Fibroblast of skin of left biceps (primary cell): ENCODE results near the gene CHST11.

ENCODE experiments used
- DNase-seq, 2 experiments: peaks; one replicate each; pipeline ENCODE4 v3.0.0-alpha.2; 2013; ENCODE audit warnings: low read depth in 2 of 2

CHST11 gene

GRCh38 chr12:104480826-104481440 lies 24.2 kb downstream of the CHST11 start:
- DNase-seq, result no peak

DNA sequence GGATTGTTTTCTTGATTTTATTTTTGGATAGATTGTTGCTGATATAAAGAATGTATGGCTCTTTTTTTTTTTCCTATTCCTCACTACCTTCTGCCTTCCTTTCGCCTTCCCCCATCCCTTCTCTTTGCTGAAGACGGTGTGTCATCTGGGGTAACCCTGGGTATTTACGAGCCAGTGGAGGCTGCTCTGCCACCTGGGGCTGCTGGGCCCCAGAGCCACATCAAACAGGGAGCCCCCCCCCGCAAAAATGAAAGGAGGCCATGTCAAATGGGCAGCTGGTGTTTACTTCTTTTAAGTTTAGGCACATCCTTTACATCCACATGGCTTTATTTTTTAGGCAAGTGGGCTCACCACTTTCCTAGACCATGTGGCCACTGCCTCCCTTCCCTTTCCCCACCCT lies 25.4 kb downstream of the CHST11 start:
- no peak for DNase-seq

GRCh38 chr12:104482748-104483147 lies 26.0 kb downstream of the CHST11 start:
- DNase-seq, result no peak

- no peak for DNase-seq
Observed at GRCh38 chr12:104484079-104484478, 27.3 kb downstream of the CHST11 start.

DNA sequence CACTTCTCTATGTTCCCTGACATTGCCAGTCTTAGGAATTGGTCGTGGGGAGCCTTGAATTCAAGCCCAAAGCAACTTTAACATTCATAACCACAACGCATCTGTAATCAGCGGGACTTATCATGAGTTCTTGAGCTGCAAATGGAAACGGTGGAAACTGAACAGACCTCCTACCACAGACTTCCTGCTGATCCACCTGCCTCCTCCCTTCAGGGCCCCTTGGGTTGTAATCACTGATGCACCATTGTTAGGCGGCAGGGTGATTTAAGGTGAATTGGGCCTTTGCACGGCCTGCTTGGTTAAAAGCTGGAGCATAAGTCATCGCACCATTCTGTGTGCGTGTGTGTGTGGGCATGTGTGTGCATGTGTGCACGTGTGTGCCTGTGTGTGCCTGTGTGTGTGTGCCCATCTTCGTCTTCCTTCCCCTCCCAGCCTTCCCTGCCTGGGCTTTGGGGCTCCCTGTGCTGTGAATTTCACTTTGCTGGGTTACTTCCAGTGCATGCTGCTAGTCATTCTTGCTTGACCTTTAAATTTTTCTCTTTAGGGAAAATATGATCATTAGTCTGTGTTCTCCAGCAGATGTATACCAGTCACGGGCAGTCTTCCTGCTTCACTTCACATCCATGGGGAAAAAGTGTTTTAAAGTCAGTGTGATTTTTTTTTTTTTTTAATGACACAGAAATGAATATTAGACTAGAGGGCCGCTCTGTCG lies 29.1 kb downstream of the CHST11 start:
- DNase-seq, result no peak

DNA sequence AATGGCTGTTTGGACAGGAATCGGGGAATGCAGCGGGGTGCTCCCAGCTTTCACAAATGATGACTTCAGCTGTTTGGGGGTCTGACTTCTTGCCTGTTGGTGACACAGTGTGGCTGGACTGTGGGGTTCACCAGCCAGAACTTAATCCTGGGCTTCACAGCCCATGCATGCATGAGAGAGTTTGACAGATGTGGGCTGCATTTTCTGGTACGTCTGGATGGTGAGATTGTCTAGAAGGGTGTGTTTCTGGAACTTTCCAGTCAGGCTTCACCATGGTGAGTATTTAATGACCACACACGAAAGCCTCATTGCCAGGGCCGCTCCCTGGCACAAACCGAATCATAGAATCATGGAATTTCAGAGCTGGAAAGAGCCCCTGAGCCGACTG lies 29.6 kb downstream of the CHST11 start:
- no peak for DNase-seq

DNA sequence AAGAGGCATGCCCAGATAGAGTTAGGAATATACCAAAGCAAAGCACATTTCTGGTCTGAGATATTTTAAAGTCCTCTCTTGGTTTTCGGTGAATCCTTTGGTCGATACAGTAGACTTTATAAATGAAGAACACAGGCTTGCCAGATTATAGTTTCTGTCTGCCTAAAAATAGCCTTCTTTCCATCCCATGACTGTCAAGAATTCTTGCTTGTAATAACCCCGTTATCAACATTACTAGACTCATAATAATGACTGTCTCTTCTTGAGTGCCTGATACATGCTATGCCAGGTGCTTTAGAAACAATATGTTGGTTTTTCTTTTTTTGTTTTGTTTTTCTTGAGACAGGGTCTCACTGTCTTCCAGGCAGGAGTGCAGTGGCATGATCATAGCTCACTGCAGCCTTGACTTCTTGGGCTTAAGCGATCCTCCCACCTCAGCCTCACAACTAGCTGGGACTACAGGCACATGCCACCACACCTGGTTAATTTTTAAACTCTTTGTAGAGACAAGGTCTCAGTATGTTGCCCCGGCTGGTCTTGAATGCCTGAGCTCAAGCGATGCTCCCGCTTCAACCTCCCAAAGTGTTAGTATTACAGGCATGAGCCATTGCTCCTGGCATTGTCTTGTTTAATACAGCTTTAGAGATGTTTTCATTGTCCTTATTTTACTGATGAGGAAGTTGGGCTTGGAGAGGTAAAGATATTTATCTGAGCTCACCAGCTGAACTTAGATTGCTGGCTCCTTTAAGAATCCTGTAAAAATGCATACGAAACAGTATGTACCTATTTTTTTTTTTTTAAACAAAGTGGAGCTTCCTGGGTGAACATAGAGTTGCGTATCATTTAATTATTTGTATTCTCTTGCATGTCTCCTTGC lies 30.4 kb downstream of the CHST11 start:
- no peak for DNase-seq

GRCh38 chr12:104488374-104488773 lies 31.6 kb downstream of the CHST11 start:
- DNase-seq, result no peak

GRCh38 chr12:104490186-104490585 lies 33.4 kb downstream of the CHST11 start:
- no peak for DNase-seq

GRCh38 chr12:104490850-104491249 lies 34.1 kb downstream of the CHST11 start:
- no peak for DNase-seq

DNA sequence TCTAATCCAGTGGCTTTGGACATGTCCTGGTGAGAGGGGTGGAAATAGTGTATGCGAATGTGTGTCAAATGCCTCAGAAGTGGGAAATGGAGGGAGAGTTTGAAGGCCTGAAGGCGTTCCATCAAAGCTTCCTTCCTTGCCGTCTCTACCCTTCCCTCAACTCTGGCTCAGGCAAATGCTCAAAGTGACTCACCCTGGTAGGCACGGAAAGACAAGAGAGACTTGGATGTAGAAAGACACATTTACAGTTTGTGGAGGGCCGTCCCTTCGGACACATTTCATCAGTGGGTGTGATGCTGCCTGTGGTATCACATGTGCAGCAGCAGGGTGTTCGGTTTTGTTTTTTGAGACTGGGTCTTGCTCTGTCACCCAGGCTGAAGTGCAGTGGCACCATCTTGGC lies 36.7 kb downstream of the CHST11 start:
- no peak for DNase-seq

DNA sequence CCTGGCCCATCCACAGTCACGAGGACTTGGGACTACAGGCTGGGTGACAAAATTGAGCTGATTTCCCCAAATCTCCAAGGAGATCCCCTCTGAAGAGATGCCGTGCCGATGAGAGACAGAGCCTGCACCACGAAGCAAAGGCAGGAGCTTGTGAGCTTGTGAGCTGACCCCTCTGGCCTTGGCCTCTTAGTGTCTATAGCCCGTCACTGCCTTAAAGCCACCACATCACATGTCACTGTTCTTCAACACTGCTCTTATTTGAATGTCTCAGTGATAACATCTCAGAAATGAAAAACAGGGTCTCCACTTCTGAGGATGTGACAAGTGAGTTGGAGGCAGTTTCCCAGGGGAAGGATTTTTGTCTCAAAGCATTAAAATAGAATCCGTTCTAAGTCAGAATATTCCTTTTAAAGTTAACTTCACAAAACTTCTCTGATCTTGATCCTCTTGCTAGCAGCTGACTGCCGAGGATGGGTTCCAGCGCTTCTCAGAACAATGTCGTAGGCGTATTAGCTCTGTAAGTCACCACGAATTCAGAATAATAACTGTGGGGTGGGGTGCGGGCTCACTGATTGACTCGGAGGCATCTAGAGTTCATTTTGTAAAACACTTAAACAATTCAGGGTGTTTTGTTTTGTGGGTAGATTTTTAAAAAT lies 37.5 kb downstream of the CHST11 start:
- no peak for DNase-seq

DNA sequence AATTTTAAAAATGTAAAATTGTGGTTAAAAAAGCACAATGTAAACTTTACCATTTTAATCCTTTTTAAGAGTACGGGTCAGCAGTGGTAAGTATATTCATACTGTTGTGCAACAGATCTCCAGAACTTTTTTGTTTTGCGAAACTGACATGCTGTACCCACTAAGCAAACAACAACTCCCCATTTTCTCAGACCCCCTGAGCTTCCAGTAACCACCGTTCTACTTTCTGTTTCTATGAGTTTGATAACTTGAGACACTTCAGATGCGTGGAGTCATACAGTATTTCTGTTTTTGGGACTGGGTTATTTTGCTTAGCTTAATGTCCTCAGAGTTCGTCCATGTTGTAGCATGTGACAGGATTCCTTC lies 38.0 kb downstream of the CHST11 start:
- DNase-seq, result no peak

DNA sequence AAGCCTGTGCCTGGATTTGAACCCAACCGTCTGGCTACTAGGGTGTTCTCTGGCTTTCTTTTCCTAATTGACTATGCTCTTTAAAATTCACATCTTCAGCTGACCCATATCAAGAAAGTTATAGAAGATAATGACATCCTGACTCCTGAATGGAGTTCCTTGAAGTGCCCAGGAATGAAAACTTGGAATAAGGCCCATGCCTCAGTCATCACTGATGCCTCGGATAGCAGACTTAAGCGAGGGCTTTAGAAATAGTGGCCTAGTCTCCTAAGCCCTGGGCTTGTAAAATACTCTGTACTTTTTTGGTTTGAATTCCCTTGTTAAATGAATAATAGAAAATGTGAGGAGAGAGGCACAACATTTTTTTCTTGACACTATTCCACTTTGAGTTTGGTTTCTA lies 39.0 kb downstream of the CHST11 start:
- DNase-seq, result no peak

DNA sequence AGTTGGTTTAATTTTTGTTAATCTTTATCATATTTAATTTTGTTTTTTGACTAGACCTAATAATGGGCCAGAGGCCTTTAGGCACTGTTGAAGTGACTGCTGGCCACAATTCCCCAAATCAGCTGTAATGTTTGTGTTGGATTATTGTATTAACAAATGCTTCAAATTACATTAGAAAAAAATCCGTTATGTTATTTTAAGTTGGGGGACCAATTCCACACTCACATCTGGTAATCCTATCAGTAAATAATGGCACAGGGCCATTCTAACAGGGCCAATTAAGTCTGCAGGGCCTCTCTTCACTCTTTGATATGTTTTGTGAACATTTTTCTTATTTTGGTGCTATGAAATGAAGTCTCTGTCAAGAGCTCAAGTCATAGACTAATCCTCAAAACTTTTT lies 39.6 kb downstream of the CHST11 start:
- DNase-seq, result no peak

- peak; percentile 50 to 58 for DNase-seq
Observed at GRCh38 chr12:104498211-104498801, 41.6 kb downstream of the CHST11 start.

GRCh38 chr12:104499668-104500332 lies 43.1 kb downstream of the CHST11 start:
- no peak for DNase-seq

GRCh38 chr12:104501115-104501514 lies 44.4 kb downstream of the CHST11 start:
- DNase-seq, result no peak

DNA sequence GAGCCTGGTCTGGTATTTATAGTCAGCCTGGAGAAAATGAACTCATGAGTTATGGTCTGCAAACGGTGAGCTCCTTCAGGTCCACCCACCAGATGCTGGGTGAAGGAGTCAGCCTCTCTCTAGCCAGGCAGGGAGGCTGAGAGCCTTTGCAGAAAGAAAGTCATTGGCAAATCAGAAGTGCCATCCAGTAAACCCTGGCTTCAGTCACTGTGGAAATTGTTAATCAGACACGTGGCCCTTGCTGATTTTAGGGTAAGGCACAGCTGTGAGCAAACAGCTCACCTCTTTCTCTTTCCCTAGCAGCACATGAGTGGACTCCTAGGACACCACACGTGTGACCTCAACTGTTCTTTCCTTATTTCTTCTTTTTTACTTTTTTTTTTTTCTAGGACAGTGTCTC lies 44.9 kb downstream of the CHST11 start:
- DNase-seq, result no peak

GRCh38 chr12:104502217-104502616 lies 45.5 kb downstream of the CHST11 start:
- no peak for DNase-seq

GRCh38 chr12:104502638-104503037 lies 45.9 kb downstream of the CHST11 start:
- DNase-seq, result no peak
